Measurements from ENCODE around the gene CHCT1.

- TF ChIP-seq EZH2 (IDR thresholded peaks at IDR 0.05; ENCODE audit: borderline replicate concordance, low read depth, low read length, poor library complexity, severe bottlenecking) = no peak
- TF ChIP-seq CTCF (conservative IDR thresholded peaks at IDR 0.05; ENCODE audit: low read depth, low read length) = no peak
Observed at GRCh38 chr17:60390925-60391470, 31.3 kb upstream of the CHCT1 start.

Data from A673 (cell line).